Liver (tissue), 9 donors: ENCODE measurements around the gene SLC30A9. TPM values are rescaled to one million over a fixed set of nuclear protein-coding genes. Genes with fewer than 3 reads are reported as not detected.

Experiments
- DNase-seq: peaks from one replicate; pipeline ENCODE4 v3.0.0-alpha.2; 2017; ENCODE audit warnings: low spot score
- H3K27ac ChIP-seq, 2 donors: one replicate each; pipeline ENCODE4 v1.7.0; 2013; ENCODE audit warnings: inconsistent platforms in 2 of 2, low read length in 2 of 2, control low read depth in 1 of 2, low read depth in 1 of 2, mild to moderate bottlenecking in 1 of 2
- H3K27me3 ChIP-seq, 4 donors: one replicate each; pipeline versions ENCODE4 v1.6.1 to v1.7.0; 2013; ENCODE audit warnings: low read length in 3 of 4, inconsistent platforms in 1 of 4, mild to moderate bottlenecking in 1 of 4, moderate library complexity in 1 of 4; ENCODE audit not compliant: control insufficient read depth in 4 of 4, insufficient read depth in 4 of 4
- H3K36me3 ChIP-seq, 4 donors: one replicate each; pipeline versions ENCODE4 v1.6.1 to v1.7.0; 2013; ENCODE audit warnings: low read length in 3 of 4, mild to moderate bottlenecking in 3 of 4, low read depth in 1 of 4, moderate library complexity in 1 of 4; ENCODE audit not compliant: control insufficient read depth in 4 of 4, insufficient read depth in 3 of 4
- H3K4me1 ChIP-seq, 4 donors: one replicate each; pipeline versions ENCODE4 v1.6.1 to v1.7.0; 2013; ENCODE audit warnings: low read length in 3 of 4, mild to moderate bottlenecking in 3 of 4, moderate library complexity in 1 of 4; ENCODE audit not compliant: control insufficient read depth in 4 of 4, insufficient read depth in 4 of 4
- H3K4me3 ChIP-seq, 3 donors: one replicate each; pipeline versions ENCODE4 v1.6.1 to v1.7.0; 2013; ENCODE audit warnings: low read length in 3 of 3, control low read depth in 1 of 3, low read depth in 1 of 3, mild to moderate bottlenecking in 1 of 3
- H3K9ac ChIP-seq, 2 donors: one replicate each; pipeline ENCODE4 v1.7.0; 2013; ENCODE audit warnings: low read length in 2 of 2, mild to moderate bottlenecking in 2 of 2, moderate library complexity in 2 of 2, control low read depth in 1 of 2, low read depth in 1 of 2
- H3K9me3 ChIP-seq, 4 donors: one replicate each; pipeline versions ENCODE4 v1.6.1 to v1.7.0; 2013; ENCODE audit warnings: low read length in 3 of 4; ENCODE audit not compliant: control insufficient read depth in 4 of 4
- FOXA1 ChIP-seq: IDR thresholded peaks from 2 replicates; pipeline ENCODE4 v1.6.1; 2016; ENCODE audit warnings: antibody characterized with exemption
- FOXA2 ChIP-seq: IDR thresholded peaks from 2 replicates; pipeline ENCODE4 v1.6.1; 2016; ENCODE audit warnings: antibody characterized with exemption
- GABPA ChIP-seq, 2 donors: IDR thresholded peaks in 1 of 2; conservative IDR thresholded peaks in 1 of 2; 2 replicates each; pipeline ENCODE4 v1.6.1; 2016; ENCODE audit warnings: antibody characterized with exemption in 2 of 2, mild to moderate bottlenecking in 1 of 2, moderate library complexity in 1 of 2
- HNF4A ChIP-seq, 2 donors: conservative IDR thresholded peaks; 2 replicates each; pipeline ENCODE4 v1.6.1; 2016; ENCODE audit warnings: antibody characterized with exemption in 2 of 2, mild to moderate bottlenecking in 2 of 2
- HNF4G ChIP-seq: IDR thresholded peaks from 2 replicates; pipeline ENCODE4 v1.6.1; 2016; ENCODE audit warnings: antibody characterized with exemption
- JUND ChIP-seq, 2 donors: IDR thresholded peaks; 2 replicates each; pipeline ENCODE4 v1.6.1; 2016; ENCODE audit warnings: antibody characterized with exemption in 2 of 2
- NR2F2 ChIP-seq: IDR thresholded peaks from 2 replicates; pipeline ENCODE4 v1.6.1; 2016; ENCODE audit warnings: antibody characterized with exemption
- RAD21 ChIP-seq, 2 donors: IDR thresholded peaks; 2 replicates each; pipeline ENCODE4 v1.6.1; 2016; ENCODE audit warnings: antibody characterized with exemption in 2 of 2, mild to moderate bottlenecking in 2 of 2
- RXRA ChIP-seq, 2 donors: IDR thresholded peaks; 2 replicates each; pipeline ENCODE4 v1.6.1; 2017 to 2018; ENCODE audit warnings: antibody characterized with exemption in 2 of 2, mild to moderate bottlenecking in 1 of 2
- SP1 ChIP-seq: IDR thresholded peaks from 2 replicates; pipeline ENCODE4 v1.6.1; 2018; ENCODE audit warnings: antibody characterized with exemption, mild to moderate bottlenecking
- TAF1 ChIP-seq: conservative IDR thresholded peaks from 2 replicates; pipeline ENCODE4 v1.6.1; 2016; ENCODE audit warnings: antibody characterized with exemption, mild to moderate bottlenecking
- YY1 ChIP-seq: IDR thresholded peaks from 2 replicates; pipeline ENCODE4 v1.6.1; 2016; ENCODE audit warnings: antibody characterized with exemption, mild to moderate bottlenecking
- WGBS: extraction: QIAGEN DNeasy Blood & Tissue Kit; methylation state at CpG from one replicate; pipeline ENCODE4 v1.1.7; 2013; 5-methylcytosine and 5-hydroxymethylcytosine counted together
- polyA plus RNA-seq, 2 donors: library from polyadenylated mRNA; stranded (reverse) in 1 of 2; unstranded in 1 of 2; fragments of 200-250 nt in 1 of 2; fragments of >200 nt in 1 of 2; fragmentation: Nextera tagmentation in 1 of 2; extraction: Ambion mirVana in 1 of 2; gene quantifications; one replicate each; pipeline versions ENCODE4 v1.2.1 to v1.2.3, GENCODE V29; 2013 to 2015
- total RNA-seq, 2 donors: library from RNA; depleted of rRNA; stranded (reverse); fragments of >200 nt; gene quantifications; one replicate each; pipeline ENCODE4 v1.2.3, GENCODE V29; 2014
- TF ChIP-seq, protein P1 (sequence below): IDR thresholded peaks from 2 replicates; pipeline ENCODE4 v1.6.1; 2016; ENCODE audit warnings: antibody characterized with exemption, mild to moderate bottlenecking
- TF ChIP-seq, protein P2 (sequence below): IDR thresholded peaks from 2 replicates; pipeline ENCODE4 v1.6.1; 2016; ENCODE audit warnings: antibody characterized with exemption
- TF ChIP-seq, protein P3 (sequence below): fragments of 150-350 bp; IDR thresholded peaks from 2 replicates; pipeline ENCODE4 v1.5.1; 2017; ENCODE audit warnings: improper control_type of control experiment, low read depth, low read length; ENCODE audit not compliant: missing input control
- donor health status: healthy.
- donor health status: healthy.
- donor health status: healthy.
- donor health status: healthy.
- donor health status: healthy.

Gene SLC30A9
- total and polyA plus RNA-seq, 4 donors: 13.5 to 31.0 (median 22.2) TPM

DNA sequence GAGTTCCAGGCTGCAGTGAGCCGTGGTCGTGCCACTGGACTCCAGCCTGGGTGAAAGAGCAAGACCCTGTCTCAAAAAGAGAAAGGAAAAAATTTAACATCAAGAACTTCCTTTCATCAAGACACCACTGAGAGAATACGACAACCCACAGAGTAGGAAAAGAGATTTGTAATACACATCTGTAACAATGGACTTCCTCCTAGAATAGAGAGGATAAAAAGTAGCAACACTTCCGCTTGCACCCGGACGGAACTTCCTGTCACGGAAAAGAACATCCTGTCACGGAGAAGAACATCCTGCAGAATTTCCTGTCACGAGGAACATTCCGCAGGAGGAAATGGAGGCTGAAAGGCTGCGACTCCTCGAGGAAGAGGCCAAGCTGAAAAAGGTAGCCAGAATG lies 8.9 kb upstream of the SLC30A9 start, which contains the start of gene DCAF4L1:
Gene DCAF4L1 (plus strand): TSS at position 301 of the 400 bp plus-strand sequence. CDS start 37 bp downstream, at position 338.
- DNase-seq: no peak
- peaks cover 2 to 12% (median 6%) of the 10 kb centered on the region in 4 donors for H3K4me1 ChIP-seq
- no peak for TF ChIP-seq YY1
- TF ChIP-seq TAF1: no peak
- no peak for TF ChIP-seq FOXA2
- H3K4me3 ChIP-seq: no peak within 1 kb of the TSS
- H3K27ac ChIP-seq: no peak within 1 kb of the TSS
- WGBS: 80% methylated on average over 12 of the region's 12 CpGs
- H3K9ac ChIP-seq: no peak within 1 kb of the TSS
- no peaks in the 10 kb centered on the region for H3K27me3 ChIP-seq
- no peaks in the 10 kb centered on the region for H3K36me3 ChIP-seq
- H3K9me3 ChIP-seq: no peaks in the 10 kb centered on the region

DNA sequence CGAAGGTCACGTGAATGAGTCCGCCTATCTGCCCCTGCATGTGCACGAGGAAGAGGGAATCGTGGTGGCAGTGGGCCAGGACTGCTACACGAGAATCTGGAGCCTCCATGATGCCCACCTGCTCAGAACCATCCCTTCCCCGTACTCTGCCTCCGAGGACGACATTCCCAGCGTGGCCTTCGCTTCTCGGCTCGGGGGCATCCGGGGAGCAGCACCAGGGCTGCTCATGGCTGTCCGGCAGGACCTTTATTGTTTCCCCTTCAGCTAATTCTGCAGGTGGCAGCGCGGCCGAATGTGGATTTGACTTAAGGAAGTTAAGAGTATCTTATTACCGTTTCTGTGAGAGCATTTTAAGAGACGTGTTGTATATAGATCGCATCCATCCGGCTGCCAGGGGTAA lies 7.6 kb upstream of the SLC30A9 start:
- Histone ChIP-seq H3K4me3 (no peak overlapping the region), H3K9ac (no peak overlapping the region), H3K4me1 (peaks cover 0 to under 1% (median 0%) of the 10 kb centered on the region in 4 donors), H3K9me3 (no peaks in the 10 kb centered on the region), H3K36me3 (no peaks in the 10 kb centered on the region), H3K27me3 (no peaks in the 10 kb centered on the region), H3K27ac (no peak overlapping the region)
- DNase-seq: no peak
- no peak for TF ChIP-seq FOXA2
- no peak for TF ChIP-seq RXRA (IDR thresholded peaks at IDR 0.05)
- TF ChIP-seq, protein P1, sequence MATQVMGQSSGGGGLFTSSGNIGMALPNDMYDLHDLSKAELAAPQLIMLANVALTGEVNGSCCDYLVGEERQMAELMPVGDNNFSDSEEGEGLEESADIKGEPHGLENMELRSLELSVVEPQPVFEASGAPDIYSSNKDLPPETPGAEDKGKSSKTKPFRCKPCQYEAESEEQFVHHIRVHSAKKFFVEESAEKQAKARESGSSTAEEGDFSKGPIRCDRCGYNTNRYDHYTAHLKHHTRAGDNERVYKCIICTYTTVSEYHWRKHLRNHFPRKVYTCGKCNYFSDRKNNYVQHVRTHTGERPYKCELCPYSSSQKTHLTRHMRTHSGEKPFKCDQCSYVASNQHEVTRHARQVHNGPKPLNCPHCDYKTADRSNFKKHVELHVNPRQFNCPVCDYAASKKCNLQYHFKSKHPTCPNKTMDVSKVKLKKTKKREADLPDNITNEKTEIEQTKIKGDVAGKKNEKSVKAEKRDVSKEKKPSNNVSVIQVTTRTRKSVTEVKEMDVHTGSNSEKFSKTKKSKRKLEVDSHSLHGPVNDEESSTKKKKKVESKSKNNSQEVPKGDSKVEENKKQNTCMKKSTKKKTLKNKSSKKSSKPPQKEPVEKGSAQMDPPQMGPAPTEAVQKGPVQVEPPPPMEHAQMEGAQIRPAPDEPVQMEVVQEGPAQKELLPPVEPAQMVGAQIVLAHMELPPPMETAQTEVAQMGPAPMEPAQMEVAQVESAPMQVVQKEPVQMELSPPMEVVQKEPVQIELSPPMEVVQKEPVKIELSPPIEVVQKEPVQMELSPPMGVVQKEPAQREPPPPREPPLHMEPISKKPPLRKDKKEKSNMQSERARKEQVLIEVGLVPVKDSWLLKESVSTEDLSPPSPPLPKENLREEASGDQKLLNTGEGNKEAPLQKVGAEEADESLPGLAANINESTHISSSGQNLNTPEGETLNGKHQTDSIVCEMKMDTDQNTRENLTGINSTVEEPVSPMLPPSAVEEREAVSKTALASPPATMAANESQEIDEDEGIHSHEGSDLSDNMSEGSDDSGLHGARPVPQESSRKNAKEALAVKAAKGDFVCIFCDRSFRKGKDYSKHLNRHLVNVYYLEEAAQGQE: no peak
- no peak for TF ChIP-seq JUND (IDR thresholded peaks at IDR 0.05)
- TF ChIP-seq RAD21 (IDR thresholded peaks at IDR 0.05): no peak
- TF ChIP-seq HNF4G: no peak
- TF ChIP-seq SP1: no peak
- TF ChIP-seq, protein P2, sequence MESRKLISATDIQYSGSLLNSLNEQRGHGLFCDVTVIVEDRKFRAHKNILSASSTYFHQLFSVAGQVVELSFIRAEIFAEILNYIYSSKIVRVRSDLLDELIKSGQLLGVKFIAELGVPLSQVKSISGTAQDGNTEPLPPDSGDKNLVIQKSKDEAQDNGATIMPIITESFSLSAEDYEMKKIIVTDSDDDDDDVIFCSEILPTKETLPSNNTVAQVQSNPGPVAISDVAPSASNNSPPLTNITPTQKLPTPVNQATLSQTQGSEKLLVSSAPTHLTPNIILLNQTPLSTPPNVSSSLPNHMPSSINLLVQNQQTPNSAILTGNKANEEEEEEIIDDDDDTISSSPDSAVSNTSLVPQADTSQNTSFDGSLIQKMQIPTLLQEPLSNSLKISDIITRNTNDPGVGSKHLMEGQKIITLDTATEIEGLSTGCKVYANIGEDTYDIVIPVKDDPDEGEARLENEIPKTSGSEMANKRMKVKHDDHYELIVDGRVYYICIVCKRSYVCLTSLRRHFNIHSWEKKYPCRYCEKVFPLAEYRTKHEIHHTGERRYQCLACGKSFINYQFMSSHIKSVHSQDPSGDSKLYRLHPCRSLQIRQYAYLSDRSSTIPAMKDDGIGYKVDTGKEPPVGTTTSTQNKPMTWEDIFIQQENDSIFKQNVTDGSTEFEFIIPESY: no peak
- no peak for TF ChIP-seq HNF4A (conservative IDR thresholded peaks at IDR 0.05)
- no peak for TF ChIP-seq FOXA1
- TF ChIP-seq YY1: no peak
- no peak for TF ChIP-seq GABPA (IDR thresholded peaks at IDR 0.05 in 1 of 2, conservative IDR thresholded peaks at IDR 0.05 in 1 of 2)
- WGBS: 94% methylated on average over 22 of the region's 22 CpGs

DNA sequence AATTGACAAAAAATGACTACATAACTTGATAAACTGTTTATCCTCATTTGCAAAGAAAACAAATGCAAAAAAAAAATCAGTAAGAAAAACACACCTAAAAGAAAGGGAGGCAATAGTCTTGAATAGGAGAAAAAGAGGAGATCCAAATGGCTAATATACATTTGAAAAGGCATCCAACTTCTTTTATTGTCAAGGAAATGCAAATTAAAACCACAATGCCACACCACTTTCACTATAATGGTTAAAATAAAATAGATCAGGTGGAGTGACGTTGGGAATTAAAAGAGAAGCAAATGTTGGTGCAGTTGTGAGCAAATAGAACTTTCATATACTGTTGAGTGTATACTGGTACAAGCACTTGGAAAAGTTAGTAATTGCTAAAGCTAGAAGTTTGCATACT lies 5.2 kb upstream of the SLC30A9 start:
- 59% methylated on average over 1 of the region's 1 CpG for WGBS
- H3K4me3 ChIP-seq: no peak overlapping the region
- peaks cover 0 to 8% (median 4%) of the 10 kb centered on the region in 4 donors for H3K4me1 ChIP-seq
- no peak for DNase-seq
- TF ChIP-seq NR2F2: no peak
- TF ChIP-seq FOXA2: no peak
- TF ChIP-seq RAD21 (IDR thresholded peaks at IDR 0.05): no peak
- no peak for TF ChIP-seq FOXA1
- TF ChIP-seq, protein P3, sequence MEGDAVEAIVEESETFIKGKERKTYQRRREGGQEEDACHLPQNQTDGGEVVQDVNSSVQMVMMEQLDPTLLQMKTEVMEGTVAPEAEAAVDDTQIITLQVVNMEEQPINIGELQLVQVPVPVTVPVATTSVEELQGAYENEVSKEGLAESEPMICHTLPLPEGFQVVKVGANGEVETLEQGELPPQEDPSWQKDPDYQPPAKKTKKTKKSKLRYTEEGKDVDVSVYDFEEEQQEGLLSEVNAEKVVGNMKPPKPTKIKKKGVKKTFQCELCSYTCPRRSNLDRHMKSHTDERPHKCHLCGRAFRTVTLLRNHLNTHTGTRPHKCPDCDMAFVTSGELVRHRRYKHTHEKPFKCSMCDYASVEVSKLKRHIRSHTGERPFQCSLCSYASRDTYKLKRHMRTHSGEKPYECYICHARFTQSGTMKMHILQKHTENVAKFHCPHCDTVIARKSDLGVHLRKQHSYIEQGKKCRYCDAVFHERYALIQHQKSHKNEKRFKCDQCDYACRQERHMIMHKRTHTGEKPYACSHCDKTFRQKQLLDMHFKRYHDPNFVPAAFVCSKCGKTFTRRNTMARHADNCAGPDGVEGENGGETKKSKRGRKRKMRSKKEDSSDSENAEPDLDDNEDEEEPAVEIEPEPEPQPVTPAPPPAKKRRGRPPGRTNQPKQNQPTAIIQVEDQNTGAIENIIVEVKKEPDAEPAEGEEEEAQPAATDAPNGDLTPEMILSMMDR: no peak
- TF ChIP-seq HNF4A (conservative IDR thresholded peaks at IDR 0.05): no peak
- no peak for TF ChIP-seq GABPA (IDR thresholded peaks at IDR 0.05 in 1 of 2, conservative IDR thresholded peaks at IDR 0.05 in 1 of 2)
- TF ChIP-seq TAF1: no peak
- no peak overlapping the region for H3K9ac ChIP-seq
- H3K27me3 ChIP-seq: no peaks in the 10 kb centered on the region
- no peaks in the 10 kb centered on the region for H3K36me3 ChIP-seq
- H3K9me3 ChIP-seq: no peaks in the 10 kb centered on the region
- H3K27ac ChIP-seq: no peak overlapping the region
